Common myeloid progenitor, CD34-positive (primary cell): ENCODE results near the gene FLOT2. TPM values are rescaled to one million over a fixed set of nuclear protein-coding genes. Genes with fewer than 3 reads are reported as not detected.
A peak's percentile ranks its signal among the peaks of the same experiment; 100 is the strongest.

Experiments
- CTCF ChIA-PET: fragments of 350-600 bp; sonication (Branson Sonifier 250); formaldehyde crosslinking; loops from one replicate; lab custom pipeline; 2021; ENCODE audit warnings: antibody characterized with exemption; lab: Charles Lee
- POLR2A ChIA-PET: fragments of 350-600 bp; sonication (Branson Sonifier 250); formaldehyde crosslinking; loops from one replicate; lab custom pipeline; 2021; ENCODE audit warnings: antibody characterized with exemption; lab: Charles Lee
- DNase-seq, 3 donors: peaks; one replicate each; pipeline versions ENCODE4 v3.0.0 to v3.0.0-alpha.2; 2013
- H3K27ac ChIP-seq, 2 experiments: 1 replicate in 1 of 2; 2 replicates in 1 of 2; pipeline ENCODE4 v1.7.0; 2013; ENCODE audit warnings: inconsistent platforms in 2 of 2, low read length in 2 of 2, mild to moderate bottlenecking in 2 of 2, low read depth in 1 of 2, moderate library complexity in 1 of 2; ENCODE audit not compliant: severe bottlenecking in 2 of 2, insufficient read depth in 1 of 2, poor library complexity in 1 of 2
- H3K27me3 ChIP-seq, 5 experiments: replicated peaks in 2 of 5; 1 replicate in 3 of 5; 2 replicates in 2 of 5; pipeline versions ENCODE4 v1.6.1 to v1.7.0; 2013; ENCODE audit warnings: low read length in 4 of 5, mild to moderate bottlenecking in 2 of 5, moderate library complexity in 2 of 5, inconsistent platforms in 1 of 5; ENCODE audit not compliant: insufficient read depth in 5 of 5, control insufficient read depth in 4 of 5
- H3K36me3 ChIP-seq, 4 experiments: 1 replicate in 2 of 4; 2 replicates in 2 of 4; pipeline versions ENCODE4 v1.6.1 to v1.7.0; 2013; ENCODE audit warnings: low read length in 3 of 4, control low read depth in 1 of 4, mild to moderate bottlenecking in 1 of 4; ENCODE audit not compliant: control insufficient read depth in 4 of 4, insufficient read depth in 4 of 4
- H3K4me1 ChIP-seq, 4 experiments: 1 replicate in 3 of 4; 2 replicates in 1 of 4; pipeline versions ENCODE4 v1.6.1 to v1.7.1; 2013; ENCODE audit warnings: low read length in 3 of 4, mild to moderate bottlenecking in 3 of 4, control low read depth in 1 of 4, inconsistent platforms in 1 of 4, moderate library complexity in 1 of 4; ENCODE audit not compliant: control insufficient read depth in 4 of 4, insufficient read depth in 4 of 4; ENCODE audit errors: control extremely low read depth in 1 of 4
- H3K4me3 ChIP-seq, 7 experiments: 1 replicate in 4 of 7; 2 replicates in 3 of 7; pipeline versions ENCODE4 v1.5.1 to v1.7.0; 2013; ENCODE audit warnings: mild to moderate bottlenecking in 7 of 7, low read length in 6 of 7, moderate library complexity in 6 of 7, inconsistent platforms in 2 of 7, low read depth in 2 of 7, control low read depth in 1 of 7; ENCODE audit not compliant: insufficient read depth in 4 of 7, control insufficient read depth in 1 of 7; ENCODE audit errors: extremely low read depth in 1 of 7
- H3K9me3 ChIP-seq, 5 experiments: 1 replicate in 4 of 5; 2 replicates in 1 of 5; pipeline versions ENCODE4 v1.6.1 to v1.7.1; 2013; ENCODE audit warnings: low read length in 4 of 5, mild to moderate bottlenecking in 2 of 5, inconsistent platforms in 1 of 5, low read depth in 1 of 5, moderate library complexity in 1 of 5; ENCODE audit not compliant: control insufficient read depth in 4 of 5, insufficient read depth in 2 of 5; ENCODE audit errors: control extremely low read depth in 1 of 5
- WGBS: methylation state at CpG from one replicate; pipeline ENCODE4 v1.1.5; 2013; ENCODE audit not compliant: insufficient coverage; 5-methylcytosine and 5-hydroxymethylcytosine counted together
- polyA plus RNA-seq: library from polyadenylated mRNA; unstranded; fragments of 120-200 nt; gene quantifications from one replicate; pipeline ENCODE4 v1.2.1, GENCODE V29; 2013

FLOT2 gene, protein sequence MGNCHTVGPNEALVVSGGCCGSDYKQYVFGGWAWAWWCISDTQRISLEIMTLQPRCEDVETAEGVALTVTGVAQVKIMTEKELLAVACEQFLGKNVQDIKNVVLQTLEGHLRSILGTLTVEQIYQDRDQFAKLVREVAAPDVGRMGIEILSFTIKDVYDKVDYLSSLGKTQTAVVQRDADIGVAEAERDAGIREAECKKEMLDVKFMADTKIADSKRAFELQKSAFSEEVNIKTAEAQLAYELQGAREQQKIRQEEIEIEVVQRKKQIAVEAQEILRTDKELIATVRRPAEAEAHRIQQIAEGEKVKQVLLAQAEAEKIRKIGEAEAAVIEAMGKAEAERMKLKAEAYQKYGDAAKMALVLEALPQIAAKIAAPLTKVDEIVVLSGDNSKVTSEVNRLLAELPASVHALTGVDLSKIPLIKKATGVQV
- 96.6 TPM for polyA plus RNA-seq

DNA sequence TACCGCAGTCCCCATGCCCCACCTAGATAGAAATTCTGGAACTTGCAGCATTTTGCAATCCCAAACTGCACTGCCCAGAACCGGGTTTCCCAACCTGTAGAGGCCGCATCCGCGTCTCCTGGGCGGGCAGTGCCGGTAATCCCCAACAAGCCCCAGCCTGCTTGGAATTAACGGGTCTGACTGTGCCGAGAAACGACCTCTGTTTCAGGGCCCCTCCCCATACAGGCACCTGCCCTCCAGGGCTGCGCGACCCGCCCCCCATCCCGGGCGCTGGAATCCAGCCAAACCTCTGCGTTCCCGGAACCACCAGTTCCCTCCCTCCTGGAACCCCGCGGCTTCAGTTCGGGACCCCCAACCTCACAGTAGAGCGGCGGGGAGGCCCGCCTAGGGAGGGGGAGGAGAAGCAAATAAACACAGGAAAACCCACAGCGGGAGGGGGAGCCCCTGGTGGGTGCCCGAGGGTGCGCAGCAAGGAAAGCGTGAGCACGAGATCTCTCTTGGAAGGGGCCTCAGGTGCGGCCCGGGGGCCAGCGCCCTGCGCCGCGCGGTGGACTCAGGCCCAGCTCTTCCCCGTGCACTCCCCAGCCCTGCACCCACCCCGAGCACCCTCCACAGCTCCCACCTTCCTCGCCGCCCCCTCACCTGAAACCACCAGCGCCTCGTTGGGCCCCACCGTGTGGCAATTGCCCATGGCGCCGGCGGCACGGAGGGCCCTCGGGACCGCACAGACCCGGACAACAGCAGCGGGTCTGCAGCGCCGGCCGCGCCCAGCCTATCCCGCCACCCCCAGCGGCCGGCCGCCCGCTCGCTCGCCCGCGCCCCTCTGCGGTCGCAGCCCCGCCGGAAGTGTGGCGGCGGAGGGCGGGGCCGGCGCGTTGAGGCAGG, at the start of gene FLOT2:
TSS of gene FLOT2 (minus strand) at position 850 of the 885 bp plus-strand sequence. CDS start at position 691, 159 bp downstream.
- Histone ChIP-seq H3K27ac (peak within 1 kb of the TSS; percentile 58 to 86), H3K4me1 (peaks cover 22 to 62% (median 55%) of the 10 kb centered on the region in 4 experiments), H3K27me3 (no peaks in the 10 kb centered on the region), H3K36me3 (peaks cover 0 to 10% (median 7%) of the 10 kb centered on the region in 4 experiments), H3K9me3 (no peaks in the 10 kb centered on the region), H3K4me3 (peak within 1 kb of the TSS; percentile 75 to 90 (median 85))
- WGBS, result 0% methylated on average over 56 of the region's 73 CpGs
- peak; percentile 42 to 74 (median 69) for DNase-seq
- CTCF ChIA-PET, result interaction anchor here (0.9 to 6.7 kb wide), 12 partner anchors 10 to 133 kb away, joined by 3 to 29 read pairs (median 5); no protein-coding TSS in a partner anchor
- POLR2A ChIA-PET, result interaction anchor here (0.6 to 1.0 kb wide), 3 partner anchors 54 to 716 kb away, joined by 3 read pairs; partner anchors contain the start of gene PHF12

DNA sequence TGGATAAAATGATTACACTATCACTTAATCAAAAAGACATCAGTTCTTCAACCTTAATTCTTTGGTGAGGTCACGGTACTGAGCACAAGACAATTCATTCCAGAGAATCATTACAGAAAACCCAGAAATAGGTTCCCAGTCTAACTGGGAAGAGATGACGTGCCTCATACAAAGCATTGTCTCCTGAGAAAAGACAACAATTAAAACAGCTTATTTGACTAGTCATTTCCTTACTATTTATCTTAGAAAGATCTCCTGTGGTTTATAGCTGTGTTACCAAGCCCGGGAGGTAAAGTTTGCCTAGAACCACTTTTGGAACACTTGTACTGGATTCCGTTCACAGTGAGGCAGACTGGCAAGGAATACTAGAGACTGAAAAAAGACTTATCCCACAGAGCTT, 48.7 kb upstream of the FLOT2 start:
- peak in 2 of 3 donors; percentile 42 to 43 for DNase-seq
- H3K9me3 ChIP-seq, result no peaks in the 10 kb centered on the region
- peaks cover 21 to 43% (median 34%) of the 10 kb centered on the region in 4 experiments for H3K4me1 ChIP-seq
- no peaks in the 10 kb centered on the region for H3K27me3 ChIP-seq
- ChIA-PET POLR2A (interaction anchor here (0.6 to 2.4 kb wide), 3 partner anchors 20 to 348 kb away, joined by 3 to 11 read pairs (median 3); no protein-coding TSS in a partner anchor), CTCF (interaction anchor here (1.2 to 13.6 kb wide), 6 partner anchors 11 to 44 kb away, joined by 4 to 128 read pairs (median 7); partner anchors contain the start of gene DHRS13)
- peak overlapping the region; percentile 43 to 70 for H3K27ac ChIP-seq
- H3K36me3 ChIP-seq, result peaks cover 3 to 31% (median 8%) of the 10 kb centered on the region in 4 experiments
- peak overlapping the region in 4 of 7 experiments; percentile 8 to 49 (median 38) for H3K4me3 ChIP-seq
- WGBS, result 22% methylated on average over 3 of the region's 4 CpGs

- Histone ChIP-seq H3K27me3 (no peaks in the 10 kb centered on the region), H3K27ac (peak overlapping the region in 1 of 2 experiments; percentile 70), H3K4me1 (peaks cover 23 to 54% (median 40%) of the 10 kb centered on the region in 4 experiments), H3K36me3 (peaks cover 3 to 38% (median 8%) of the 10 kb centered on the region in 4 experiments), H3K9me3 (no peaks in the 10 kb centered on the region), H3K4me3 (no peak overlapping the region)
- ChIA-PET POLR2A (interaction anchor here (0.7 to 2.4 kb wide), 2 partner anchors 8 to 19 kb away, joined by 3 to 11 read pairs; no protein-coding TSS in a partner anchor), CTCF (interaction anchor here (1.1 to 13.6 kb wide), 7 partner anchors 8 to 181 kb away, joined by 3 to 128 read pairs (median 8); partner anchors contain the start of gene DHRS13)
- no peak for DNase-seq
- 93% methylated on average over 8 of the region's 8 CpGs for WGBS
Measured at GRCh38 chr17:28944862-28945741, 47.6 kb upstream of the FLOT2 start.

DNA sequence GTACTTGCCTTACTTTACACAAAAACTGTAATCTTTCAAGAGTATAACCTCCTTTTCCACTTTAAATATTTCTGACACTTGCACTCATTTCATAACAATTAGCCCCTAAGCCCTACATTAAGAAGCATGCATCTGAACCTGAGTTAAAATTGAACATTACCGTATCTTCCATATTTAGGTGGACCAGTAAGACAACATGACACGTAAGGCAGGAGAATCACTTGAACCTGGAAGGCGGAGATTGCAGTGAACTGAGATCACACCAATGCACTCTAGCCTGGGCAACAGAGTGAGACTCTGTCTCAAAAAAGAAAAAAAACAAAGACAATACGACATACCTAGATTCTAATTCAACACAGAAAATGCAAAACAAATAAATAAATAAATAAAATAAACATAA, 46.8 kb upstream of the FLOT2 start:
- ChIA-PET POLR2A (interaction anchor here (2.4 kb wide), 1 partner anchor 18 kb away, joined by 11 read pairs; no protein-coding TSS in a partner anchor), CTCF (interaction anchor here (1.8 to 13.6 kb wide), 4 partner anchors 9 to 28 kb away, joined by 5 to 128 read pairs (median 17); no protein-coding TSS in a partner anchor)
- H3K27me3 ChIP-seq, result no peaks in the 10 kb centered on the region
- no peak overlapping the region for H3K4me3 ChIP-seq
- H3K36me3 ChIP-seq, result peaks cover 3 to 41% (median 8%) of the 10 kb centered on the region in 4 experiments
- no peaks in the 10 kb centered on the region for H3K9me3 ChIP-seq
- no peak for DNase-seq
- 100% methylated on average over 3 of the region's 4 CpGs for WGBS
- H3K4me1 ChIP-seq, result peaks cover 27 to 58% (median 41%) of the 10 kb centered on the region in 4 experiments
- no peak overlapping the region for H3K27ac ChIP-seq

- no peak overlapping the region for H3K4me3 ChIP-seq
- CTCF ChIA-PET, result interaction anchor here (1.5 to 13.6 kb wide), 3 partner anchors 8 to 40 kb away, joined by 3 to 128 read pairs (median 24); partner anchors contain the start of gene DHRS13
- H3K36me3 ChIP-seq, result peaks cover 3 to 51% (median 8%) of the 10 kb centered on the region in 4 experiments
- H3K4me1 ChIP-seq, result peaks cover 27 to 60% (median 36%) of the 10 kb centered on the region in 4 experiments
- H3K27ac ChIP-seq, result peak overlapping the region in 1 of 2 experiments; percentile 9
- no peaks in the 10 kb centered on the region for H3K9me3 ChIP-seq
- DNase-seq, result no peak
- no peaks in the 10 kb centered on the region for H3K27me3 ChIP-seq
- POLR2A ChIA-PET, result no interaction called here
- WGBS, result 100% methylated on average over 1 of the region's 2 CpGs
Measured at GRCh38 chr17:28942925-28943324, 45.4 kb upstream of the FLOT2 start.
